HCT116 (cell line): ENCODE data around the gene TRIM16. TPM values are rescaled to one million over a fixed set of nuclear protein-coding genes. Genes with fewer than 3 reads are reported as not detected.
A peak's percentile ranks its signal among the peaks of the same experiment; 100 is the strongest.
"Not testable (repeated sequence)": the region's sequence is repeated elsewhere in the genome, so short reads cannot be mapped to it uniquely, and the experiment has no call there.

Experiments used
- ATAC-seq: fragments of 200-7000 bp; cut with Tn5 transposase; 2 replicates; pipeline ENCODE4 v1.9.1; 2020; ENCODE audit warnings: mild to moderate bottlenecking, moderate library complexity
- BruUV-seq: library from RNA; stranded (reverse); fragments of 400-500 nt; replicated peaks from 2 replicates; lab custom pipeline; 2021; lab: Mats Ljungman, UMichigan
- CTCF ChIA-PET: fragments of 300-600 bp; sonication (Branson Sonifier 250); formaldehyde crosslinking; loops from one replicate; lab custom pipeline; 2021; ENCODE audit warnings: antibody characterized with exemption; lab: Charles Lee
- POLR2A ChIA-PET: fragments of 300-600, 350-600 bp; sonication (Branson Sonifier 250); formaldehyde crosslinking; loops from one replicate; lab custom pipeline; 2021; ENCODE audit warnings: antibody characterized with exemption; lab: Charles Lee
- RAD21 ChIA-PET, 2 experiments: fragments of 300-600 bp; sonication (Branson Sonifier 250); formaldehyde crosslinking; loops; one replicate each; lab custom pipeline; 2023; ENCODE audit warnings: low total read pairs in 2 of 2; ENCODE audit not compliant: uncharacterized antibody in 2 of 2, unreplicated experiment in 2 of 2, low non-redundant PET in 1 of 2; lab: Charles Lee
- DNase-seq: peaks from one replicate; pipeline ENCODE4 v3.0.0-alpha.2; 2010; ENCODE audit warnings: low read depth, low spot score
- H2AFZ ChIP-seq: fragments of 200-600 bp; shearing (Covaris generic), sonication (generic); 2 replicates; pipeline ENCODE4 v1.6.1; 2017; ENCODE audit warnings: low read depth, mixed run types, mixed read lengths, antibody characterized with exemption, low read length; ENCODE audit not compliant: poor library complexity, severe bottlenecking
- H3K27ac ChIP-seq: 2 replicates; pipeline ENCODE4 v1.5.1; 2012; ENCODE audit warnings: low read depth, low read length
- H3K27me3 ChIP-seq: fragments of 200-600 bp; sonication (generic); 2 replicates; pipeline ENCODE4 v1.6.1; 2016; ENCODE audit warnings: mixed run types, low read length, mixed read lengths; ENCODE audit not compliant: insufficient read depth
- H3K36me3 ChIP-seq, 2 experiments: fragments of 200-500 bp in 1 of 2; fragments of 200-600 bp in 1 of 2; sonication (Bioruptor generic) in 1 of 2; sonication (generic) in 1 of 2; 2 replicates each; pipeline versions ENCODE4 v1.5.1 to v1.6.1; 2014 to 2016; ENCODE audit warnings: low read length in 2 of 2, inconsistent platforms in 1 of 2, mixed read lengths in 1 of 2, mixed run types in 1 of 2; ENCODE audit not compliant: insufficient read depth in 2 of 2, control insufficient read depth in 1 of 2
- H3K4me1 ChIP-seq, 2 experiments: fragments of 200-600 bp in 1 of 2; sonication (generic) in 1 of 2; 2 replicates each; pipeline versions ENCODE4 v1.5.1 to v1.6.1; 2012 to 2017; ENCODE audit warnings: low read length in 2 of 2, inconsistent platforms in 1 of 2, mild to moderate bottlenecking in 1 of 2, mixed read lengths in 1 of 2, mixed run types in 1 of 2, moderate library complexity in 1 of 2; ENCODE audit not compliant: insufficient read depth in 2 of 2, control insufficient read depth in 1 of 2
- H3K4me2 ChIP-seq: fragments of 200-600 bp; sonication (generic); 2 replicates; pipeline ENCODE4 v1.6.1; 2017; ENCODE audit warnings: mixed run types, low read length, mixed read lengths
- H3K4me3 ChIP-seq, 2 experiments: fragments of 200-600 bp in 1 of 2; sonication (generic) in 1 of 2; replicated peaks in 1 of 2; 2 replicates each; pipeline ENCODE4 v1.5.1; 2011 to 2016; ENCODE audit warnings: low read length in 2 of 2, control low read depth in 1 of 2, low read depth in 1 of 2, mild to moderate bottlenecking in 1 of 2, mixed read lengths in 1 of 2, mixed run types in 1 of 2
- H3K79me2 ChIP-seq: fragments of 200-600 bp; sonication (generic); 2 replicates; pipeline ENCODE4 v1.6.1; 2017; ENCODE audit warnings: mild to moderate bottlenecking, mixed run types, low read length, moderate library complexity, mixed read lengths; ENCODE audit not compliant: insufficient read depth
- H3K9ac ChIP-seq: fragments of 200-600 bp; sonication (generic); 2 replicates; pipeline ENCODE4 v1.6.1; 2016; ENCODE audit warnings: low read length, mixed read lengths
- H3K9me2 ChIP-seq: fragments of 200-600 bp; sonication (generic), shearing (Covaris generic); 2 replicates; pipeline ENCODE4 v1.6.1; 2017; ENCODE audit warnings: mixed run types, mild to moderate bottlenecking, moderate library complexity; ENCODE audit not compliant: insufficient read depth
- H3K9me3 ChIP-seq, 2 experiments: fragments of 200-500 bp in 1 of 2; fragments of 200-600 bp in 1 of 2; sonication (Bioruptor generic) in 1 of 2; sonication (generic) in 1 of 2; 2 replicates each; pipeline ENCODE4 v1.6.1; 2014 to 2017; ENCODE audit warnings: low read length in 2 of 2, mixed read lengths in 2 of 2, inconsistent platforms in 1 of 2, low read depth in 1 of 2, mild to moderate bottlenecking in 1 of 2, mixed run types in 1 of 2, moderate library complexity in 1 of 2; ENCODE audit not compliant: control insufficient read depth in 1 of 2, insufficient read depth in 1 of 2
- H4K20me1 ChIP-seq: fragments of 200-600 bp; sonication (generic), shearing (Covaris generic); 2 replicates; pipeline ENCODE4 v1.6.1; 2017; ENCODE audit warnings: mixed run types, mild to moderate bottlenecking, moderate library complexity; ENCODE audit not compliant: insufficient read depth
- CBX3 ChIP-seq: IDR thresholded peaks from 2 replicates; pipeline ENCODE4 v1.6.1; 2012; ENCODE audit warnings: low read depth
- FOSL1 ChIP-seq: IDR thresholded peaks from 2 replicates; pipeline ENCODE4 v1.6.1; 2012; ENCODE audit warnings: low read depth
- JUND ChIP-seq: IDR thresholded peaks from 2 replicates; pipeline ENCODE4 v1.6.1; 2012
- SP1 ChIP-seq: IDR thresholded peaks from 2 replicates; pipeline ENCODE4 v1.6.1; 2012; ENCODE audit warnings: low read depth
- intact Hi-C: fragments of 100-400 bp; cut with micrococcal nuclease; formaldehyde crosslinking; loops from 2 replicates; pipeline ENCODE4 v1.10.0; 2022
- total RNA-seq: library from RNA; stranded (reverse); gene quantifications from one replicate; pipeline ENCODE4 v1.2.1, GENCODE V29; 2021; ENCODE audit not compliant: unreplicated experiment
- TF ChIP-seq, protein P1 (sequence below): IDR thresholded peaks from 2 replicates; pipeline ENCODE4 v1.6.1; 2011; ENCODE audit warnings: mild to moderate bottlenecking, low read length, moderate library complexity; ENCODE audit not compliant: insufficient replicate concordance; ENCODE audit errors: extremely low read depth
- TF ChIP-seq, protein P2 (sequence below): IDR thresholded peaks from 2 replicates; pipeline ENCODE4 v1.6.1; 2012

The TRIM16 gene
- total RNA-seq, 1 experiment from 2014 or later = 33.8 TPM

DNA sequence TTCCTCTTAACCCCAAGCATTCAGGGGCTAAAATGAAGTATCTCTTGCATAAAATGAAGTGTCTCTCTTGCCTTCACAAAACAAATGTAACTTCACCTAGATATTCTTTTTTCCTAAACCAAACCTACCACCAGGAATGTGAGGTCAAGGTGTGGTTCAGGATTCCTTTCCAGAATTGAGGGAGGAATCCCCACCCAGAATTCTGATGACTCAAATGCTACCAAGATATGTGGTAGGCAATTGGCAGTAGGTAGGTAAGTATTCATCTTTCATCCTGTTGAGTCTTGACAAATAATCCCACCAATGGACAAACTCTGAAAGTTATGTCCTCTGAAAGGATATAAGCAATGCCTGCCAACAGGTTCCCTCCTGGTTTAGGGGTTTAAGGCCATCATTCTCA is 26.2 kb downstream of the TRIM16 start:
- Histone ChIP-seq H3K9ac (peak overlapping the region; percentile 42), H3K9me3 (no peaks in the 10 kb centered on the region), H3K36me3 (peaks cover 0 to 2% of the 10 kb centered on the region in 2 experiments; a peak in 1 of 4 replicates), H3K9me2 (no peaks in the 10 kb centered on the region), H3K4me3 (peak overlapping the region in 1 of 2 experiments; percentile 24; a peak in 2 of 4 replicates), H3K27ac (peak overlapping the region; percentile 89; the same call in 1 of the 2 replicates), H3K79me2 (no peaks in the 10 kb centered on the region), H3K4me2 (peak overlapping the region; percentile 64), H3K27me3 (no peaks in the 10 kb centered on the region), H3K4me1 (peaks cover 56 to 79% of the 10 kb centered on the region in 2 experiments), H4K20me1 (no peaks in the 10 kb centered on the region)
- DNase-seq (peak; percentile 57), ATAC-seq (peak; percentile 60)
- RAD21 ChIA-PET = no interaction called here
- BruUV-seq = no TSS peak
- CTCF ChIA-PET = no interaction called here
- intact Hi-C loops = no loop called here
- POLR2A ChIA-PET = no interaction called here
- TF ChIP-seq FOSL1 (0 out of 2 replicates have a peak, but pooled peaks have one; percentile 19), SP1 (peak; percentile 55), JUND (peak; percentile 13; the same call in 1 of the 2 replicates)
- TF ChIP-seq, protein P1, sequence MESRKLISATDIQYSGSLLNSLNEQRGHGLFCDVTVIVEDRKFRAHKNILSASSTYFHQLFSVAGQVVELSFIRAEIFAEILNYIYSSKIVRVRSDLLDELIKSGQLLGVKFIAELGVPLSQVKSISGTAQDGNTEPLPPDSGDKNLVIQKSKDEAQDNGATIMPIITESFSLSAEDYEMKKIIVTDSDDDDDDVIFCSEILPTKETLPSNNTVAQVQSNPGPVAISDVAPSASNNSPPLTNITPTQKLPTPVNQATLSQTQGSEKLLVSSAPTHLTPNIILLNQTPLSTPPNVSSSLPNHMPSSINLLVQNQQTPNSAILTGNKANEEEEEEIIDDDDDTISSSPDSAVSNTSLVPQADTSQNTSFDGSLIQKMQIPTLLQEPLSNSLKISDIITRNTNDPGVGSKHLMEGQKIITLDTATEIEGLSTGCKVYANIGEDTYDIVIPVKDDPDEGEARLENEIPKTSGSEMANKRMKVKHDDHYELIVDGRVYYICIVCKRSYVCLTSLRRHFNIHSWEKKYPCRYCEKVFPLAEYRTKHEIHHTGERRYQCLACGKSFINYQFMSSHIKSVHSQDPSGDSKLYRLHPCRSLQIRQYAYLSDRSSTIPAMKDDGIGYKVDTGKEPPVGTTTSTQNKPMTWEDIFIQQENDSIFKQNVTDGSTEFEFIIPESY = no peak
- TF ChIP-seq, all 23 proteins: peak for 3
- no peak overlapping the region for H2AFZ ChIP-seq

DNA sequence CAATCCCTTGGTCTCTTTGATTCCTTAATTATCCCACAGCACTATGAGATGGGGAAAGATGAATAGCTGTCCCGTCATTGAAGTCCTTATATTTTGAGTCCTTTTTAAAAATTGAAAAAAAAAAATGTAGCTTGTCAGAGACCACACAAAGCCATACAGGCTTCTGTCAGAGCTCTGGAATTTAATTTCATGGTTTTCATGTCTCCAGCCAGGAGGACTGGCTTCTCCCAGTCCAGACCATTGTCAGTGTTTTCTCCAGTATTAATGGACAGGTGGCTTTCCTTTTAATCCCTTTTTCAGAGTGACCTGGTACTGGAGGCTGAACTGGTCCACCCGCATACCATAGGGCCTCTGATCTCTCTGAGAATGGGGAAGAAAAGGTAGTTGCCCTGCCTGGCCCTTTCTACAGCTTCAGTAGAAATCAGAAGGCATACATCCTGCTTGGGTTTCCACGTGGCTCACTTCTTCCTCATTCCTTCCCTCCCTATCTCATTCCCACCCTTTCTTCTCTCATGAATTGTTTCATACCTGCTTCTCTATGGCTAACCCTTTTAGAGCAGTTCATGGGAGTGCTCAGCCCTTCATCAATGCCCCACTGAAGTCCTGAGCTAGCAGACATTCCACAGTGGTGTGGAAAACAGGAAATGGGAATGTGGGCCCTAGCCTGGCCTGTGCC is 29.1 kb downstream of the TRIM16 start:
- ChIA-PET RAD21 (no interaction called here), POLR2A (no interaction called here), CTCF (no interaction called here)
- H3K4me2 ChIP-seq = peak overlapping the region; percentile 10
- H3K36me3 ChIP-seq = no peaks in the 10 kb centered on the region
- H2AFZ ChIP-seq = no peak overlapping the region
- H3K9ac ChIP-seq = peak overlapping the region; percentile 13; the same call in 1 of the 2 replicates
- no peak overlapping the region for H3K4me3 ChIP-seq
- DNase-seq (no peak), ATAC-seq (no peak)
- peak overlapping the region; percentile 61; the same call in 1 of the 2 replicates for H3K27ac ChIP-seq
- peaks cover 7% of the 10 kb centered on the region; the same call in 1 of the 2 replicates for H3K79me2 ChIP-seq
- no peaks in the 10 kb centered on the region for H3K9me2 ChIP-seq
- peaks cover 74 to 91% of the 10 kb centered on the region in 2 experiments for H3K4me1 ChIP-seq
- no peaks in the 10 kb centered on the region for H3K9me3 ChIP-seq
- TF ChIP-seq FOSL1 (no peak), SP1 (peak; percentile 49), CBX3 (0 out of 2 replicates have a peak, but pooled peaks have one; percentile 23)
- TF ChIP-seq, protein P2, sequence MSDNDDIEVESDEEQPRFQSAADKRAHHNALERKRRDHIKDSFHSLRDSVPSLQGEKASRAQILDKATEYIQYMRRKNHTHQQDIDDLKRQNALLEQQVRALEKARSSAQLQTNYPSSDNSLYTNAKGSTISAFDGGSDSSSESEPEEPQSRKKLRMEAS = peak; percentile 88
- BruUV-seq = no TSS peak
- no peaks in the 10 kb centered on the region for H4K20me1 ChIP-seq
- no peaks in the 10 kb centered on the region for H3K27me3 ChIP-seq
- intact Hi-C loops = no loop called here

DNA sequence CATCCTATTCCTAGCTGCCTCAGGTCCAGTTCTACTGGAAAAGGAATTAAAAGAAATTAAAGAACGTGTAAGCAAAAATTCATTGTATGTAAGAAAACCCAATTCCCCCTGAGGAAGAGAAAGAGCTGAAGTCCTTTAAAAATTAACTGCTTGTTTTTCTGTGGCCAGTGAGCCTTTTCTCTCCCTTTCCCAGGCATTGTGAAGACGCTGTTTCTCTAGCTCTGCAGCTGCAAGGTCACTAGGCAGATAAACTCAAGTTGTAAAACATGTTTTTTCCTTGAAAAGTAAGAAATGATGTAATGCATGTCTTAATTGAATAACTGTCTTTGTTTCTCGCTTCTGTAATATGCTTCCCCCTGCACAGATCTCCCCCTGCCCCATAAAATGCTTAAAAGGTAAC is 29.7 kb downstream of the TRIM16 start:
- H3K79me2 ChIP-seq, H3K9me2 ChIP-seq, H3K36me3 ChIP-seq, ATAC-seq, H3K4me3 ChIP-seq, CTCF ChIA-PET, DNase-seq, H4K20me1 ChIP-seq, RAD21 ChIA-PET, BruUV-seq, H3K9me3 ChIP-seq, H3K9ac ChIP-seq, intact Hi-C loops, H3K27ac ChIP-seq, H2AFZ ChIP-seq, H3K4me2 ChIP-seq, POLR2A ChIA-PET, H3K27me3 ChIP-seq: not testable (repeated sequence)
- H3K4me1 ChIP-seq = peaks cover 74 to 91% of the 10 kb centered on the region in 2 experiments
